SK-N-SH treated with all-trans-retinoic acid at 6 μM for 48 hours (cell line): ENCODE results near the gene PKP4.

Source experiments
- ATAC-seq: fragments of 200-7000 bp; cut with Tn5 transposase; 3 replicates; pipeline ENCODE4 v1.9.1; 2020; ENCODE audit warnings: mild to moderate bottlenecking, moderate library complexity
- BACH2 ChIP-seq: fragments of 250-450 bp; sonication (Bioruptor Pico); IDR thresholded peaks from 2 replicates; pipeline ENCODE4 v1.9.0; 2021; ENCODE audit warnings: mild to moderate bottlenecking, borderline replicate concordance
- CSDC2 ChIP-seq: fragments of 250-450 bp; sonication (Bioruptor Pico); IDR thresholded peaks from 2 replicates; pipeline ENCODE4 v1.5.0; 2020; ENCODE audit warnings: mild to moderate bottlenecking, moderate library complexity
- ESRRG ChIP-seq: fragments of 250-450 bp; sonication (Bioruptor Pico); IDR thresholded peaks from 2 replicates; pipeline ENCODE4 v1.6.1; 2021; ENCODE audit warnings: mild to moderate bottlenecking
- GLIS3 ChIP-seq: fragments of 250-450 bp; sonication (Bioruptor Pico); IDR thresholded peaks from 2 replicates; pipeline ENCODE4 v1.5.0; 2020; ENCODE audit warnings: mild to moderate bottlenecking, moderate library complexity
- ISL1 ChIP-seq: fragments of 250-450 bp; sonication (Bioruptor Pico); IDR thresholded peaks from 2 replicates; pipeline ENCODE4 v2.1.2; 2022; ENCODE audit warnings: mild to moderate bottlenecking, moderate library complexity
- OSR1 ChIP-seq: fragments of 250-450 bp; sonication (Bioruptor Pico); IDR thresholded peaks from 2 replicates; pipeline ENCODE4 v1.8.0; 2022; ENCODE audit warnings: moderate library complexity, mild to moderate bottlenecking, inconsistent platforms
- PATZ1 ChIP-seq: fragments of 250-450 bp; sonication (Bioruptor Pico); IDR thresholded peaks from 2 replicates; pipeline ENCODE4 v1.8.0; 2020; ENCODE audit warnings: mild to moderate bottlenecking, moderate library complexity, borderline replicate concordance
- POU6F1 ChIP-seq: fragments of 250-450 bp; sonication (Bioruptor Pico); IDR thresholded peaks from 2 replicates; pipeline ENCODE4 v1.8.0; 2021; ENCODE audit warnings: low read depth, mild to moderate bottlenecking, moderate library complexity, borderline replicate concordance
- PPARA ChIP-seq: fragments of 250-450 bp; sonication (Bioruptor Pico); IDR thresholded peaks from 2 replicates; pipeline ENCODE4 v1.5.0; 2020; ENCODE audit warnings: mild to moderate bottlenecking, borderline replicate concordance
- RARB ChIP-seq: fragments of 250-450 bp; sonication (Bioruptor Pico); IDR thresholded peaks from 2 replicates; pipeline ENCODE4 v1.8.0; 2021; ENCODE audit warnings: mild to moderate bottlenecking, moderate library complexity
- SNAI2 ChIP-seq: fragments of 250-450 bp; sonication (Bioruptor Pico); IDR thresholded peaks from 2 replicates; pipeline ENCODE4 v1.5.0; 2020; ENCODE audit warnings: mild to moderate bottlenecking, moderate library complexity
- TCF4 ChIP-seq: fragments of 250-450 bp; sonication (Bioruptor Pico); IDR thresholded peaks from 2 replicates; pipeline ENCODE4 v1.8.0; 2021; ENCODE audit warnings: mild to moderate bottlenecking, moderate library complexity, borderline replicate concordance
- TOX ChIP-seq: fragments of 250-450 bp; sonication (Bioruptor Pico); IDR thresholded peaks from 2 replicates; pipeline ENCODE4 v1.8.0; 2021; ENCODE audit warnings: mild to moderate bottlenecking, moderate library complexity, borderline replicate concordance
- ZC3H10 ChIP-seq: fragments of 250-450 bp; sonication (Bioruptor Pico); IDR thresholded peaks from 2 replicates; pipeline ENCODE4 v1.5.1; 2021; ENCODE audit warnings: mild to moderate bottlenecking, moderate library complexity
- ZFP3 ChIP-seq: fragments of 250-450 bp; sonication (Bioruptor Pico); IDR thresholded peaks from 2 replicates; pipeline ENCODE4 v1.5.0; 2020; ENCODE audit warnings: mild to moderate bottlenecking, moderate library complexity
- ZFP30 ChIP-seq: fragments of 450-650 bp; formaldehyde crosslinking; IDR thresholded peaks from 2 replicates; pipeline ENCODE4 v1.5.0; 2022; ENCODE audit warnings: mild to moderate bottlenecking, moderate library complexity
- ZNF565 ChIP-seq: fragments of 450-650 bp; formaldehyde crosslinking; conservative IDR thresholded peaks from 2 replicates; pipeline ENCODE4 v1.5.0; 2020; ENCODE audit warnings: low read depth, mild to moderate bottlenecking, moderate library complexity
- ZNF70 ChIP-seq: fragments of 450-650 bp; formaldehyde crosslinking; IDR thresholded peaks from 2 replicates; pipeline ENCODE4 v1.5.0; 2020; ENCODE audit warnings: mild to moderate bottlenecking, moderate library complexity
- ZNF8 ChIP-seq: fragments of 450-650 bp; formaldehyde crosslinking; IDR thresholded peaks from 2 replicates; pipeline ENCODE4 v1.5.0; 2020; ENCODE audit warnings: mild to moderate bottlenecking, moderate library complexity
- TF ChIP-seq, protein P1 (sequence below): fragments of 250-450 bp; sonication (Bioruptor Pico); IDR thresholded peaks from 2 replicates; pipeline ENCODE4 v1.5.1; 2020; ENCODE audit warnings: low read depth, mild to moderate bottlenecking, moderate library complexity
- TF ChIP-seq, protein P2 (sequence below): fragments of 250-450 bp; sonication (Bioruptor Pico); IDR thresholded peaks from 2 replicates; pipeline ENCODE4 v1.5.0; 2020; ENCODE audit warnings: mild to moderate bottlenecking, moderate library complexity

Gene PKP4

GRCh38 chr2:158457092-158457825, 507 bp downstream of the PKP4 start:
- ATAC-seq, result peak; percentile 62
- TF ChIP-seq, protein P1, sequence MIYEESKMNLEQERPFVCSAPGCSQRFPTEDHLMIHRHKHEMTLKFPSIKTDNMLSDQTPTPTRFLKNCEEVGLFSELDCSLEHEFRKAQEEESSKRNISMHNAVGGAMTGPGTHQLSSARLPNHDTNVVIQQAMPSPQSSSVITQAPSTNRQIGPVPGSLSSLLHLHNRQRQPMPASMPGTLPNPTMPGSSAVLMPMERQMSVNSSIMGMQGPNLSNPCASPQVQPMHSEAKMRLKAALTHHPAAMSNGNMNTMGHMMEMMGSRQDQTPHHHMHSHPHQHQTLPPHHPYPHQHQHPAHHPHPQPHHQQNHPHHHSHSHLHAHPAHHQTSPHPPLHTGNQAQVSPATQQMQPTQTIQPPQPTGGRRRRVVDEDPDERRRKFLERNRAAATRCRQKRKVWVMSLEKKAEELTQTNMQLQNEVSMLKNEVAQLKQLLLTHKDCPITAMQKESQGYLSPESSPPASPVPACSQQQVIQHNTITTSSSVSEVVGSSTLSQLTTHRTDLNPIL (CRISPR knock-in tag), result no peak
- TF ChIP-seq BACH2 (CRISPR knock-in tag) (no peak), ZNF8 (CRISPR knock-in tag) (no peak), ZFP30 (CRISPR knock-in tag) (no peak), PPARA (CRISPR knock-in tag) (no peak), ZNF70 (CRISPR knock-in tag) (no peak), ZC3H10 (CRISPR knock-in tag) (no peak), TOX (CRISPR knock-in tag) (no peak), GLIS3 (CRISPR knock-in tag) (no peak), RARB (no peak), TCF4 (CRISPR knock-in tag) (no peak), OSR1 (no peak), ESRRG (no peak), PATZ1 (no peak)
- TF ChIP-seq, protein P2, sequence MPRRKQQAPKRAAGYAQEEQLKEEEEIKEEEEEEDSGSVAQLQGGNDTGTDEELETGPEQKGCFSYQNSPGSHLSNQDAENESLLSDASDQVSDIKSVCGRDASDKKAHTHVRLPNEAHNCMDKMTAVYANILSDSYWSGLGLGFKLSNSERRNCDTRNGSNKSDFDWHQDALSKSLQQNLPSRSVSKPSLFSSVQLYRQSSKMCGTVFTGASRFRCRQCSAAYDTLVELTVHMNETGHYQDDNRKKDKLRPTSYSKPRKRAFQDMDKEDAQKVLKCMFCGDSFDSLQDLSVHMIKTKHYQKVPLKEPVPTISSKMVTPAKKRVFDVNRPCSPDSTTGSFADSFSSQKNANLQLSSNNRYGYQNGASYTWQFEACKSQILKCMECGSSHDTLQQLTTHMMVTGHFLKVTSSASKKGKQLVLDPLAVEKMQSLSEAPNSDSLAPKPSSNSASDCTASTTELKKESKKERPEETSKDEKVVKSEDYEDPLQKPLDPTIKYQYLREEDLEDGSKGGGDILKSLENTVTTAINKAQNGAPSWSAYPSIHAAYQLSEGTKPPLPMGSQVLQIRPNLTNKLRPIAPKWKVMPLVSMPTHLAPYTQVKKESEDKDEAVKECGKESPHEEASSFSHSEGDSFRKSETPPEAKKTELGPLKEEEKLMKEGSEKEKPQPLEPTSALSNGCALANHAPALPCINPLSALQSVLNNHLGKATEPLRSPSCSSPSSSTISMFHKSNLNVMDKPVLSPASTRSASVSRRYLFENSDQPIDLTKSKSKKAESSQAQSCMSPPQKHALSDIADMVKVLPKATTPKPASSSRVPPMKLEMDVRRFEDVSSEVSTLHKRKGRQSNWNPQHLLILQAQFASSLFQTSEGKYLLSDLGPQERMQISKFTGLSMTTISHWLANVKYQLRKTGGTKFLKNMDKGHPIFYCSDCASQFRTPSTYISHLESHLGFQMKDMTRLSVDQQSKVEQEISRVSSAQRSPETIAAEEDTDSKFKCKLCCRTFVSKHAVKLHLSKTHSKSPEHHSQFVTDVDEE (CRISPR knock-in tag), result no peak

GRCh38 chr2:158457826-158458616, 1.3 kb downstream of the PKP4 start:
- ATAC-seq, result peak; percentile 69
- 0 out of 2 replicates have a peak, but pooled peaks have one; percentile 18 for TF ChIP-seq ZFP3 (CRISPR knock-in tag)
- TF ChIP-seq SNAI2 (CRISPR knock-in tag), result 0 out of 2 replicates have a peak, but pooled peaks have one; percentile 31
- TF ChIP-seq ZNF70 (CRISPR knock-in tag), result no peak
- TF ChIP-seq BACH2 (CRISPR knock-in tag), result no peak

DNA sequence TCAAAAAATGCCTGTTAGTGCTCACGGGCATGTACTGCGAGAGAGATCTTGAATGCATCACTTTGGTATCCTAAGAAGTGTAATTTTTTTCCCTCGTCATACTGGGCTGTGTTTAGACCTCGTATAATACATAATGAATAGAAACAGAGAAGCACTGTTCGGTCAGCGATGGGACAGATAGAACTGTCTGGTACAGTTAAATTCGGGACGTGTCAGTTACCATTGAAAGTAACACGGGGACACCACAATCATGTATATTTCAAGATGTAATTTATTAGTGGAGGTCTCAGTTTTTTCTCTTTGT, 1.8 kb downstream of the PKP4 start:
- ATAC-seq, result peak; percentile 3
- TF ChIP-seq RARB, result no peak
- no peak for TF ChIP-seq TOX (CRISPR knock-in tag)
- TF ChIP-seq SNAI2 (CRISPR knock-in tag), result no peak
- TF ChIP-seq CSDC2 (CRISPR knock-in tag), result no peak
- no peak for TF ChIP-seq POU6F1 (CRISPR knock-in tag)
- TF ChIP-seq, protein P1 (CRISPR knock-in tag), result no peak
- TF ChIP-seq ZNF8 (CRISPR knock-in tag), result no peak
- TF ChIP-seq GLIS3 (CRISPR knock-in tag), result no peak
- no peak for TF ChIP-seq ISL1 (CRISPR knock-in tag)
- TF ChIP-seq ZFP3 (CRISPR knock-in tag), result no peak
- no peak for TF ChIP-seq ESRRG
- no peak for TF ChIP-seq ZNF565 (CRISPR knock-in tag)
- TF ChIP-seq PATZ1, result no peak
- TF ChIP-seq ZFP30 (CRISPR knock-in tag), result no peak
